PFSK-1 (cell line): ENCODE data around the gene INKA2.

ENCODE experiments used
- FOXP2 ChIP-seq: optimal IDR thresholded peaks from 2 replicates; pipeline ENCODE3; 2011; ENCODE audit warnings: borderline replicate concordance, control low read depth, inconsistent platforms; ENCODE audit not compliant: insufficient read depth; ENCODE audit errors: extremely low read length, extremely low read depth
- POLR2AphosphoS5 ChIP-seq: IDR thresholded peaks from 2 replicates; pipeline ENCODE4 v1.6.1; 2012; ENCODE audit warnings: low read depth, mild to moderate bottlenecking, control low read depth, low read length, moderate library complexity
- REST ChIP-seq, 2 experiments: IDR thresholded peaks; 2 replicates each; pipeline versions ENCODE4 v1.6.1 to v1.8.0; 2011 to 2012; ENCODE audit warnings: low read depth in 2 of 2, low read length in 2 of 2, control low read depth in 1 of 2, inconsistent platforms in 1 of 2, mild to moderate bottlenecking in 1 of 2, moderate library complexity in 1 of 2; ENCODE audit not compliant: insufficient read depth in 1 of 2
- TAF1 ChIP-seq: IDR thresholded peaks from 2 replicates; pipeline ENCODE4 v1.6.1; 2012; ENCODE audit warnings: low read length, control low read depth, borderline replicate concordance; ENCODE audit not compliant: insufficient read depth

- TF ChIP-seq POLR2AphosphoS5 (no peak), REST (IDR thresholded peaks at IDR 0.05; ENCODE audit: insufficient read depth in 1 of 2, low read depth in 2 of 2, low read length in 2 of 2) (no peak), TAF1 (no peak), FOXP2 (no peak)
These were observed 580 bp downstream of the INKA2 start for GRCh38 chr1:111738436-111739193.
